Gastrocnemius medialis (tissue), 4 donors: ENCODE data around the gene HINFP. TPM values are rescaled to one million over a fixed set of nuclear protein-coding genes. Genes with fewer than 3 reads are reported as not detected.

Source experiments
- ATAC-seq, 2 donors: fragments of 150-250 bp; one replicate each; pipeline ENCODE4 v1.9.1; 2016
- DNase-seq, 2 donors: peaks; one replicate each; pipeline ENCODE4 v3.0.0-alpha.2; 2019
- H3K27ac ChIP-seq, 4 donors: fragments of 200-600 bp; sonication (generic); 1 replicate in 1 of 4; 2 replicates in 3 of 4; pipeline ENCODE4 v1.5.1; 2016 to 2018; ENCODE audit warnings: mild to moderate bottlenecking in 2 of 4, moderate library complexity in 1 of 4
- H3K27me3 ChIP-seq, 3 donors: fragments of 200-600 bp; sonication (generic) in 2 of 3; 1 replicate in 1 of 3; 2 replicates in 2 of 3; pipeline versions ENCODE4 v1.5.1 to v1.6.0; 2016 to 2019; ENCODE audit warnings: mild to moderate bottlenecking in 1 of 3, moderate library complexity in 1 of 3
- H3K36me3 ChIP-seq, 2 donors: fragments of 200-600 bp; sonication (generic) in 1 of 2; one replicate each; pipeline ENCODE4 v1.5.1; 2017 to 2018
- H3K4me1 ChIP-seq, 2 donors: fragments of 200-600 bp; sonication (generic) in 1 of 2; one replicate each; pipeline ENCODE4 v1.5.1; 2016 to 2017; ENCODE audit warnings: mild to moderate bottlenecking in 2 of 2
- H3K4me3 ChIP-seq, 4 donors: fragments of 200-600 bp; sonication (generic) in 3 of 4; 1 replicate in 1 of 4; 2 replicates in 3 of 4; pipeline ENCODE4 v1.5.1; 2016 to 2019; ENCODE audit warnings: mild to moderate bottlenecking in 2 of 4
- H3K9me3 ChIP-seq, 3 donors: fragments of 200-600 bp; sonication (generic) in 2 of 3; 1 replicate in 1 of 3; 2 replicates in 2 of 3; pipeline ENCODE4 v1.5.1; 2016 to 2019
- CTCF ChIP-seq, 5 experiments: fragments of 450-650 bp in 3 of 5; fragments of 200-600 bp in 2 of 5; sonication (generic) in 2 of 5; IDR thresholded peaks in 4 of 5; conservative IDR thresholded peaks in 1 of 5; 1 replicate in 4 of 5; 2 replicates in 1 of 5; pipeline ENCODE4 v1.5.1; 2016 to 2019; ENCODE audit warnings: antibody characterized with exemption in 5 of 5, mild to moderate bottlenecking in 3 of 5, moderate library complexity in 3 of 5
- POLR2A ChIP-seq, 2 donors: fragments of 450-650 bp; IDR thresholded peaks; one replicate each; pipeline ENCODE4 v1.6.1; 2017; ENCODE audit warnings: antibody characterized with exemption in 2 of 2, mild to moderate bottlenecking in 2 of 2, moderate library complexity in 2 of 2
- in situ Hi-C, 4 donors: fragments of 200-750 bp; cut with MboI; loops; one replicate each; pipeline versions ENCODE4 v1.15.0 to v1.8.0; 2017; ENCODE audit warnings: low sequenced_read_pairs in 4 of 4
- intact Hi-C: fragments of 100-400 bp; cut with DNase I; formaldehyde crosslinking; loops from one replicate; pipeline ENCODE4 v1.15.1; 2023; ENCODE audit warnings: low total_unique reads
- total RNA-seq, 4 donors: library from RNA; depleted of rRNA; stranded (reverse); fragments of >200 nt; gene quantifications; one replicate each; pipeline versions ENCODE4 v1.1.0 to v1.2.3, GENCODE V29; 2016

HINFP gene
- total RNA-seq, 4 donors from 2014 or later = 8.1 to 17.8 (median 15.3) TPM

GRCh38 chr11:119147604-119148333, 26.4 kb downstream of the HINFP start:
- intact Hi-C loops (loop anchor here (5.0 kb wide), 1 partner anchor 170 kb away; the partner anchor contains the start of gene MCAM), in situ Hi-C loops (loop anchor here in 1 of 4 donors (10.0 kb wide), 1 partner anchor 47 kb away; no protein-coding TSS in a partner anchor)
- DNase-seq (no peak), ATAC-seq (no peak)
- TF ChIP-seq POLR2A (IDR thresholded peaks at IDR 0.05) (no peak), CTCF (IDR thresholded peaks at IDR 0.05 in 4 of 5, conservative IDR thresholded peaks at IDR 0.05 in 1 of 5) (no peak)
- Histone ChIP-seq H3K36me3 (no peaks in the 10 kb centered on the region), H3K4me1 (peaks cover 4 to 14% of the 10 kb centered on the region in 2 donors), H3K27me3 (peaks cover 4 to 17% (median 10%) of the 10 kb centered on the region in 3 donors), H3K27ac (no peak overlapping the region), H3K9me3 (no peaks in the 10 kb centered on the region), H3K4me3 (no peak overlapping the region)

GRCh38 chr11:119148720-119149017, 27.3 kb downstream of the HINFP start:
- no peak for DNase-seq
- intact Hi-C loops = loop anchor here (5.0 kb wide), 1 partner anchor 169 kb away; the partner anchor contains the start of gene MCAM
- H3K9me3 ChIP-seq = no peaks in the 10 kb centered on the region
- H3K36me3 ChIP-seq = no peaks in the 10 kb centered on the region
- H3K4me3 ChIP-seq = peak overlapping the region; percentile 60 to 84 (median 64)
- H3K27me3 ChIP-seq = peaks cover 4 to 17% (median 10%) of the 10 kb centered on the region in 3 donors
- in situ Hi-C loops = loop anchor here in 1 of 4 donors (10.0 kb wide), 1 partner anchor 46 kb away; no protein-coding TSS in a partner anchor
- no peak overlapping the region for H3K27ac ChIP-seq
- peaks cover 4 to 14% of the 10 kb centered on the region in 2 donors for H3K4me1 ChIP-seq
- no peak for TF ChIP-seq CTCF (IDR thresholded peaks at IDR 0.05 in 4 of 5, conservative IDR thresholded peaks at IDR 0.05 in 1 of 5)
- peak in 1 of 2 donors; percentile 13 for ATAC-seq

GRCh38 chr11:119149018-119149785, 27.8 kb downstream of the HINFP start, which contains the start of gene ABCG4:
Gene ABCG4 (plus strand): TSS chr11:119149052. CDS start chr11:119149966, 914 bp downstream.
- in situ Hi-C loops = loop anchor here in 1 of 4 donors (10.0 kb wide), 1 partner anchor 46 kb away; no protein-coding TSS in a partner anchor
- peaks cover 4 to 14% of the 10 kb centered on the region in 2 donors for H3K4me1 ChIP-seq
- DNase-seq (no peak), ATAC-seq (peak; percentile 26 to 37)
- no peaks in the 10 kb centered on the region for H3K36me3 ChIP-seq
- H3K27me3 ChIP-seq = peaks cover 4 to 17% (median 10%) of the 10 kb centered on the region in 3 donors
- no peak for TF ChIP-seq CTCF (IDR thresholded peaks at IDR 0.05 in 4 of 5, conservative IDR thresholded peaks at IDR 0.05 in 1 of 5)
- intact Hi-C loops = loop anchor here (5.0 kb wide), 1 partner anchor 168 kb away; the partner anchor contains the start of gene MCAM
- H3K4me3 ChIP-seq = peak within 1 kb of the TSS; percentile 60 to 84 (median 64)
- H3K9me3 ChIP-seq = no peaks in the 10 kb centered on the region
- H3K27ac ChIP-seq = no peak within 1 kb of the TSS

- intact Hi-C loops = loop anchor here (5.0 kb wide), 1 partner anchor 167 kb away; the partner anchor contains the start of gene MCAM
- peak overlapping the region; percentile 60 to 84 (median 64) for H3K4me3 ChIP-seq
- ATAC-seq (no peak), DNase-seq (no peak)
- no peaks in the 10 kb centered on the region for H3K9me3 ChIP-seq
- H3K4me1 ChIP-seq = peaks cover 4 to 11% of the 10 kb centered on the region in 2 donors
- peaks cover 4 to 17% (median 10%) of the 10 kb centered on the region in 3 donors for H3K27me3 ChIP-seq
- TF ChIP-seq CTCF (IDR thresholded peaks at IDR 0.05 in 4 of 5, conservative IDR thresholded peaks at IDR 0.05 in 1 of 5) (no peak), POLR2A (IDR thresholded peaks at IDR 0.05) (no peak)
- H3K36me3 ChIP-seq = no peaks in the 10 kb centered on the region
- in situ Hi-C loops = loop anchor here in 1 of 4 donors (10.0 kb wide), 1 partner anchor 45 kb away; no protein-coding TSS in a partner anchor
- no peak overlapping the region for H3K27ac ChIP-seq
These were observed 28.5 kb downstream of the HINFP start for GRCh38 chr11:119149786-119150275.
